Suprapubic skin (tissue), 3 donors: ENCODE results near the gene GCLC.

Source experiments
- POLR2A ChIP-seq, 2 donors: fragments of 450-650 bp; IDR thresholded peaks; one replicate each; pipeline ENCODE4 v1.6.1; 2017; ENCODE audit warnings: antibody characterized with exemption in 2 of 2, mild to moderate bottlenecking in 2 of 2, moderate library complexity in 2 of 2
- TF ChIP-seq, protein P1 (sequence below), 2 donors: fragments of 200-600 bp in 1 of 2; fragments of 450-650 bp in 1 of 2; sonication (generic) in 1 of 2; IDR thresholded peaks; one replicate each; pipeline ENCODE4 v1.5.1; 2016 to 2019; ENCODE audit warnings: antibody characterized with exemption in 2 of 2, mild to moderate bottlenecking in 1 of 2, moderate library complexity in 1 of 2

DNA sequence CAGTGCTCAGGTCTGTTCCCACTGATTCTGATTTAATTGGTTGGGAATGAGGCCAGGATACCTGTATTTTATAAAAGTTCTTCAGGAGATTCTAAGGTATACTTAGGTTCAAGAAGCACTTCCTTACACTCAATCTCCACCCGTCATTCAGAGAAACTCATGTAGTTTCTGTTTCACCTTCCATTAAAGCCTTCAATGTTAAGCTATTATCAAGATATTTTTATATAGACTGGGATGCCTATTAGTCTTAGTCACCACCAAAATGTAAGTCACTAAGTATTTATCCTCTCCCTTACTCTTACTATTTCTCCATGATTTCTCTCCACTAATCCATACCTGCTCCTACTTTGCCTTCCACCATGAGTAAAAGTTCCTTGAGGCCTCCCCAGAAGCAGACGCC is 38.1 kb upstream of the GCLC start:
- TF ChIP-seq, protein P1, sequence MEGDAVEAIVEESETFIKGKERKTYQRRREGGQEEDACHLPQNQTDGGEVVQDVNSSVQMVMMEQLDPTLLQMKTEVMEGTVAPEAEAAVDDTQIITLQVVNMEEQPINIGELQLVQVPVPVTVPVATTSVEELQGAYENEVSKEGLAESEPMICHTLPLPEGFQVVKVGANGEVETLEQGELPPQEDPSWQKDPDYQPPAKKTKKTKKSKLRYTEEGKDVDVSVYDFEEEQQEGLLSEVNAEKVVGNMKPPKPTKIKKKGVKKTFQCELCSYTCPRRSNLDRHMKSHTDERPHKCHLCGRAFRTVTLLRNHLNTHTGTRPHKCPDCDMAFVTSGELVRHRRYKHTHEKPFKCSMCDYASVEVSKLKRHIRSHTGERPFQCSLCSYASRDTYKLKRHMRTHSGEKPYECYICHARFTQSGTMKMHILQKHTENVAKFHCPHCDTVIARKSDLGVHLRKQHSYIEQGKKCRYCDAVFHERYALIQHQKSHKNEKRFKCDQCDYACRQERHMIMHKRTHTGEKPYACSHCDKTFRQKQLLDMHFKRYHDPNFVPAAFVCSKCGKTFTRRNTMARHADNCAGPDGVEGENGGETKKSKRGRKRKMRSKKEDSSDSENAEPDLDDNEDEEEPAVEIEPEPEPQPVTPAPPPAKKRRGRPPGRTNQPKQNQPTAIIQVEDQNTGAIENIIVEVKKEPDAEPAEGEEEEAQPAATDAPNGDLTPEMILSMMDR (IDR thresholded peaks at IDR 0.05) = no peak
- no peak for TF ChIP-seq POLR2A (IDR thresholded peaks at IDR 0.05)
